GM19351 (cell line): ENCODE measurements around the gene SMIM43.

Experiments
- ATAC-seq: cut with Tn5 transposase; IDR thresholded peaks from one replicate; pipeline ENCODE4 v1.9.1; 2021; ENCODE audit warnings: mild to moderate bottlenecking, moderate library complexity; ENCODE audit not compliant: unreplicated experiment

SMIM43 gene

DNA sequence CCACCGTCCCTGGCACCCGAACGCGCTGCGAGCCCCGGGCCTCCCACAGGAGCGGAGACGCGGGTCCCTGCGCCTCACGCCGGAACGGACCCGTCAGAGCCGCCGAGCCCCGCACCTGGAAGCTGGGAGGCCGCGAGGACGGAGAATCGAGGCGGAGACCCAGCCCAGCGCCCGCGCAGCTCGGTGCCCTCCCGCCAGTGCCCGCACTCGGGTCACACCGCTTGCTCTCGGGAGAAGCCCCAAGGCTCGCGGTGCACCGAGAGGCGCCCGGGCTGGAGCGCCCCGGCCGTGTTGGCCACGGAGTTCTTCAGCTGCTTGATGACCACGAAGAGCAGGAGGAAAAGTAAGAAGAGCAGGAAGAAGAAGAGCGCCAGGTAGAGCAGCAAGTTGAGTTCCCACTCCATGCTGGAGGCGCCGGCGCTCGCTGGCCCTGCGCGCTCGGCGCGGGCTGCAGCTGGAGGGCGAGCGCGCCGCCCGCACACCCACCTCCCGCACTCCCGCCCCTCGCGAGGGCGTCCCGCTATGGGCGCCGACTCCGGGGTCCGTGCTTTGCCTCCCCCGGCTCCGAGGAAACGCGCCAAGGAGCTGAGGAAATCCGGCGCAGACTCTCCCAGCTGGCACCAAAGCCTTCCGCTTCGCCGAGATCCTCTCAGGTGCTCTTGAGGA is at the start of gene SMIM43:
Gene SMIM43 (minus strand): TSS at position 463 of the 666 bp plus-strand sequence. CDS start 59 bp downstream, at position 404.
- no peak for ATAC-seq

DNA sequence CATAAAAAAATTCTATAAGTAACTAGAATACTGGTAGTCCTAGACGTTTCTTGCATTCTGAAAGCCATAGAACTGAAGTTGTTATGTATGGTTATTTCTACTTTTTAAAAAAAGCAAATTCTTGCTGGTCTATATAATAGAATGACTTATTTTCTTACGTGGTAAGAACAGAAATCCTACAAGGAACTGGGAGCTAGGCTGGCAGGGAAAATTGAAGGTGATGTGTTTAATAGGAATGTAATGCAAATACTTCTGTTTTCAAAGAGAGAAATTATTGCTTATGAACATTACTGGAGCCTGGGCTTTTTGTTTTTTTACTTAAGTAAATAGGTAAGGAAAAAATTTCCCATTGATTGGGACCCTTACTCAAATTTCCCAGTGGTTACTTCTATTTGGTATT is 49.8 kb upstream of the SMIM43 start:
- ATAC-seq, result no peak

DNA sequence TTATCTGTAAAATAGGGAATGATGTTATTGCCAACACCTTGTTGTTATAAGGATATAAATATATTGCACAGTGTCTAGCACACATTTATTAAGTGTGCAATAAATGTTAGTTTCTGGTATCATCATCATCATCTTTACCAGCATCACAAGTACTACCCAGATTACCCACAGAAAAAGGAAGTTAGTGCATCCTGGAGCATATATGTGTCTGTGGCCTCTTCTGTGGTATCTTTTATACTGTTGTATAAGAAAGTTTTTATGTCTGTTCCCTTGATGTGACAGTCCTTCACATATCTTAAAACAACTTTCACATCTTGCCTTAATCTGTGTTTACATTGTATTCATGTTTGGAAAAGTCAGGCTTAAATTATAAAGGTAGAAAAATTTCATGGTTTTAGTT is 46.2 kb upstream of the SMIM43 start:
- ATAC-seq, result no peak

DNA sequence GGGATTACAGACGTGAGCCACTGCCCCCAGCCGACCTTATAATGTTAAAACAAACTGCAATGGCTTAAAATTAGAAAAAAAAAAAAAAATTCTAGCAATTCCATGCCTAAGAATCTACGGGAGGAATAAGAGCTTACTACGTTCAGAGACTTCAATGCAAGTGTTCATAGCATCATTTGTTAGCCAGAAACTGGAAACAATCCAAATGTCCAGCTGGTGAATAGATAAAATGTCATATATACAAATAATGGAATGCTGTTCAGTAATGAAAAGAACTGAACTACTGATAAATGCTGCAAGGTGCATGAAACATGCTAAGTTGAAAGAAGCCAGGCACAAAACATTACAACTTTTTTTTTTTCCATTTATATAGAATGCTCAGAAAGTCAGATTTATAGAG is 41.4 kb upstream of the SMIM43 start:
- ATAC-seq, result no peak

DNA sequence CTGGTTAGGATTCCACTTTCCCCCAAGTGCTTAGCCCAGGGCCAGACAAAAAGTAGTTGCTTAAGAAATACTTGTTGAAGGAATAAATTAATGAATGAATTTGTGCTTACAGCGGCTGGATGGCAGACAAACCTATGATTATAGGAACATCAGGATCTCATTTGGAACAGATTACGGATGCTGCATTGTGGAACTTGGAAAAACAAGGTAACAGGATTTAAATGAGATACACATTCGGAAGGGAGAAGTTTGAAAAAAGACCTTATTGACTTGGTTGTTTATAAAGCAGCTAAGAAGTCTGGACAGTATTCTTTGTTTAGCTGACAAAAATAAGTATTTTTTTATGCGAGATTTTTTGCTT is 36.7 kb upstream of the SMIM43 start:
- no peak for ATAC-seq

DNA sequence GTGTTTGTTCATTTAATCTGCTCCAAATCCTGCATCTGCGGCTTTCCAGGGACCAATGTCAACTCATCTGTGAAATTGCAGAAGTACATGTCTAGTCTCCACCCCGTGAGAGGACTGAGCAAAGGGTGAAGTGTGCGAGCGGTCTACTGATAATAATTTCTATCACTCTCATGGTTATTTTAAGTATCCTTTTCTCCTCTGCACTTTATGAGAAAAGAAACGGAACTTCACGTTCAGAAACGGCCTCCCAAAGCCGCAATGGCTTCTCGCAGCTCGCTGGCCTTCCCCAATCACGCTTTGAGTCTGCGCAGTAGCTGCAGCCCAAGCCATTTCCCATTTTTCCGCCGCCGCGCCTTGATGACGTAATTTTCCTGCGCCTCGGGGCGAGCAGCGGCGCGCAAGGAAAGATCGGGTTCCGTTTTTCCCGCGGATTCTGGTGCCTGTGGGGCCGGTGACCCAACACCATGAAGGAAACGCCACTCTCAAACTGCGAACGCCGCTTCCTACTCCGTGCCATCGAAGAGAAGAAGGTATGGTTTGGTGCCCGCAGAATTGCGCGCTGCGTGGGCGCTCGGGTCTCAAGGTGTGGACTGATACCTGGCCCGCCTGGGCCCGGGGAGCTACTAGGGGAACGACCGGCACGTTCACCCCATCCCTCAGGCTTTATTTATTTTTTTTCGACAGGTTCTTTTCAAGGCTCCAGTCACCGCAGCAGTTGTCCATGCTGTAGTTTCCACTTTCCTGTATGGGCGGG is 36.2 kb upstream of the SMIM43 start, which contains the start of gene EXOSC9:
Gene EXOSC9 (plus strand): TSS at position 363 of the 754 bp plus-strand sequence. CDS start 102 bp downstream, at position 465.
- peak; percentile 85 for ATAC-seq

DNA sequence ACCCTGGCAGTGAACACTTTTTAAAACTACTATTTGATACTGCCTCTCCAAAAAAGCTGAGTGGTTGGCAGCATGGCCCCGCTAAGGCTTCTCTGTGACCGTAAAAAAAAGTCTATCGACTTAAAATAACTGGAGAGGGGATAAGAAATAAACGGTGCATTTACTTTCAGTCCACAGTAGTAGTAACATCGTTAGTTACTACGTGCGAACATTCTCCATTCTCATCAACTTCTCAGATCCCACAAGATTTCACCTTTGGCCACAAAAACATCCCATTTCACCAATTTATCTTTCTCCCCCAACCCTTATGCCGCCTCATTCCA is 35.6 kb upstream of the SMIM43 start:
- peak; percentile 17 for ATAC-seq

DNA sequence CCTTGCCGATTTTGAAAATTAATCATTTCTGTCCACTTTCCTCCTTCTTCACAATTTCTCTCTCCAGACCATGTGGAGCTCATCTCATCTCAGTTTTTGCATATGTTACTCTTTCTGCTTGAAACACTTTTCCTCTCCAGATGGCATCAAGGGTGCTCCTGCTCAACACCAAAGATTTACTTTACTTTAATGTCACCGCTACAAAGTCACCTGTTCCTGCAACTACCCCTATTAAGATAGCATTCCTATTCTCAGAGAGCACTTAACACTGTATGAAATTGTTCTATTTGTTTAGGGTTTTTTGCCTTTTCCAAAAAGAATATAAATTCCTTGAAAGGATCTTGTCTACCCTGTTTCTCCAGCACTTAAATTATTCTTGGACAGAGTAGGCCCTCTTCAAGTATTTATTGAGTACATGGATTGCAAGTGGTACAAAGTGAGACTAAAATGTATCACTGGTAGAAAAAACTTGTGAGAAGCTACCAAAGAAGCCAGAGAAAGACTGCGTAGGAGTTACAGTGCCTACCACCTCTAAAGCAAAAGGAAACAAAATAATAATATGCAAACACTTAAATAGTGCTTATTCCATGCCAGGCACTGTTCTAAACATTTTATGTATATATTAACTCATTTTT is 35.0 kb upstream of the SMIM43 start:
- ATAC-seq, result no peak

DNA sequence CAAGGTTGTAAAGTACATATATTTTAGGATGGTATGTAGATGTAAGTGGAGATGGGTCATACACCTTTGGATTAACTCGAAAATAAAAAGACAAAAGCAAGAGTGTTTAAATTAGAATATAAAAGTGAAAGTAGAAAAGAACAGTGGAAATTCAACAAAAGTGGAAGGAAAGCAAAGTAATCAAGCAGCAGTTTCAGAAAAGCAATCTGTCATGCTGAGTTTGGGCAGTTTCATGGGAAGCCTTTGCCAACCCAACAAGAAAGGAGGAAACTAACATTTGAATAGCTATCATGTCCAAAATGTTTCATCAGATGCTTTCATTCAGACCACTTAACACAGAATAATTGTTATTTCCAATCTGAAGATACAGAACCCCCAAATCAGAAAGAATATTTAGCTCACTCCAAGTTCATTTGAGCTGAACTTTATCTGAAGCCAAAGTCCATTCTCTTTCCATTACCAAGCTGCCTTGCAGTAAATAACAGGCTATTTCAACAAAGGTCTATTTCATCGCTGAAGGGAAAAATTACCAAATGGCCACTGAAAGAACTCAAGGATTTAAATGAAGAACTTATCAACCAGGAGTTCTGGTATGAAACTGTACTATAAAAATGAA is 34.4 kb upstream of the SMIM43 start:
- no peak for ATAC-seq

DNA sequence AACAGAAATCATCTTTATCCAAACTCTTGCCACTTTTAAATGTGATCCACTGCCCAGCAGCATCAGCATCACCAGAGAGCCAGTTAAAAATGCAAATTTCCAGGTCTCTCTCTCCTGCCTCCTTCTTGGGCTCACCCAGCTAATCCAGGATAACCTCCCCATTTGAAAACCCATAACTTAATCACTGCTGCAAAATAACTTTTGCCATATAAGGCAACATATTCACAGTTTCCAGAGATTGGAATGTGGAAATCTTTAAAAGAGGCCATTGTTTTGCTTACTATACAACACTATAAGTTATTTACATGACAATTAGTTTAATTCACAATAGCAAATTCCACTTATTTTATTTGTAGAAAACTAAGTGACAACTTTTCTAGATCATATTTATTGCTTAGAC is 31.3 kb upstream of the SMIM43 start:
- no peak for ATAC-seq

DNA sequence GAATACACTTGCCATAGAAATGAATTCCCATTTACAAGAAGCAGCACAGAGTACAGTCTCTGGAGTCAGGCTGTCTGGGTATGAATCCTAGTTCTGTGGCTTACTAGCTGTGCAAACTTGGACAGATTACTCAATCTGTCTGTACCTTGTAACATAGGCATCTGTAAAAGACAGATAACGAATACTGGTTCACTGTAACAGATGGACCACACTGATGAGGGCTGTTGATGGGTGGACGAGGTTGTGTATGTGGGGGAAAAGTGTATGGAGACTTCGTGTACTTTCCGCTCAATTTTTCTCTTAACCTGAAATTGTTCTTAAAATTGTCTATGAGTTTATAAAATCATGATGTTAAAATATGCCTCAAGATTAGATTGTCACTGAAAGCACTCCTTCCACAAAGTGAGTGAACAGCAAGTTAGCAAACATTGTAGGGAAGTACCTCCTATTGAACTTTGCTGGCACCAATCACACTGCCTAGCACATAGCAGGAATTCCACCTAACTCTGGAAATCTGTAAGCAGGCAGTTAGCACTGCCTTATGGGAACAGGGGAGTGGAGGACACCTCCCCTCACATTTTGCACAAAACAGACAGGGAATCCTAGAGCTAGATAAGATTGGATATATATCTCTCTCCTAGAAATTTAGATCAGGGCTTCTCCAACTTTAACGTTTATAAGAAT is 29.7 kb upstream of the SMIM43 start:
- ATAC-seq, result no peak

DNA sequence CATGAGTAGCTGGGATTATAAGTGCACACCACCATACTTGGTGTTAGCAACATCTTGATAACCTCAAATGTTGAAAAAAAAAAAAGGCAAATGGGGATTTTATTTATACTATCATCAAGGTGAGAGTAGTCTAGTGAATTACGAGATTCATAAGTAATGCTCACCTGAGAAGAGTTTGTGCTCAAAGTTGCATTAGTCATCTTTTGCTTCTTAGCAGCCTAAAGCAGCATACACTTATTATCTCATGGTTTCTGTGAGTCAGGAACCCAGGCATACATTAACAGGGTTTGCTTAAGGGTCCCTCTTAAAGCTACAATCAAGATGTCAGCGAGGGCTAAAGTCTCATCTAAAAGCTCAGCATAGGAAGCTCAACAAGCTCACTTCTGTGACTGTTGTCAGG is 28.0 kb upstream of the SMIM43 start:
- ATAC-seq, result no peak

DNA sequence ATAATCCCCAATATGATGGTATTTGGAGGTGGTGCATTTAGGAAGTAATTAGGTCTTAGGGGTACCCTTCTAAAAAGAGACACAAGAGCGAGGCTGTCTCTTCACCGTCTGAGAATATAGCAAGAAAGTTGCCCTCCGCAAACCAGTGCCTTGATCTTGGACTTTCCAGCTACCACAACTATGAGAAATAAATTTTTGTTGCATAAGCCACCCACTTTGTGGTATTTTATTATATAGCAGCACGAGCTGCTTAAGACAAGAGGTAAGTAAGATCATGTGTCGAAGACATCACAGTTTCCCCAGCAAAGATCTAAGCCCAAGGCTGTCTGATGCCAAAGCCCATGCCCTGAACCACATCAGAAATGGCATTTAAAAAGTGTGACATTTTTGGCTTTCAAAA is 26.5 kb upstream of the SMIM43 start:
- no peak for ATAC-seq

DNA sequence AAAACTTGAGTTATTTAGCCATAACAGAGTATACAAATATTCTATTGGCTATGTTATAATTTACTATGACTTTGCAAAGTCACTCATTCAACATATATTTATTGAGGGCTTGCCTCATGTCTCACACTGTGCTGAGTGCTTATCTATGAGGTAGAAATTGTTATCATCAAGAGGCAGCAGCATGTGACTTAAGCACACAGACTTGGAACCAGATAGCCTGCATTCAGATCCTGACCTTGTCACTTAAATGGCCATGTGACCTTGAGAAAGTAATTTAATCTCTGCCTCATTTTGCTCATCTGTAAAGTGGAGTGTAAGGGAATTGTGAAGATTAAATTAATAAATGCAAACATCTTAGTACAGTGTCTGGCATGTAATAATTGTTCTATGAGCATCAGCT is 26.0 kb upstream of the SMIM43 start:
- no peak for ATAC-seq

DNA sequence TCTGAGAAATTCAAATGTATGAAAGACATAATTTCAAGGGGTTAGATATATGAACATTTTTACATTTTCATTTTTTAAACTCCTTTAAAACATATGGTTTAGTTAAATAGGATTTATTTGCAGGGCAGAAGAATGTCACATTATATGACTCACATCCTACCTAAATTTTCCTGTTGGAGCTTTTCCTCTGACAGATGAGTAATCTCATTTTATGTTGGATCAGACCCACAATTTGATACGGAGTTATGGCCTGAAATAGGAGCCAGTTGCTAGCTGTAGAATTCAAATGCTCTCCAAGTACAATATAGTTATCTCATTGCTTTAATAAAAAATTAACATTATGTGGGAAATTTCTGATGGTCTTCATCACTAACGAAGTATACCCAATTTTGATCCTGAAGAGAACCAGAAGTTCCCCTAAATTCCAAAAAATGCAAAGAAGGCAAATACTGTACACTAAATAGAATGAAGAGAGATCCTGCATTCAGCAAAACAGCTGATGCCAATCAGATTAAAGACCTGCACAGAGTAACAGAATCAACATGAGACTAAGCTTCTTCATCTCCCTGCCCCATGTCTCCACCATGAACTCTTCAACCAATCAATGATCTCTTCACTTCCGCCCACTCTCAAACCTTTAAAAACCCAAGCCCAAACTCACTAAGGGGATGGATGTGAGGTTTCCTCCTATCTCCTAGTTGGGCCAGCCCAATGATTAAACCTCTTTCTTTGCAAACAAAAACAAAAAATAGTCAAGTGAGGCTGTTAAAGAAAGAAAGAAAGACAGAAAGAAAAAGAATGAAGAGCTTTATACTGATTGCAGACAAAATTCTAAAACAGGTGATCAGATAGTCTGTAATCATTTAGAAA is 25.2 kb upstream of the SMIM43 start:
- ATAC-seq, result no peak

DNA sequence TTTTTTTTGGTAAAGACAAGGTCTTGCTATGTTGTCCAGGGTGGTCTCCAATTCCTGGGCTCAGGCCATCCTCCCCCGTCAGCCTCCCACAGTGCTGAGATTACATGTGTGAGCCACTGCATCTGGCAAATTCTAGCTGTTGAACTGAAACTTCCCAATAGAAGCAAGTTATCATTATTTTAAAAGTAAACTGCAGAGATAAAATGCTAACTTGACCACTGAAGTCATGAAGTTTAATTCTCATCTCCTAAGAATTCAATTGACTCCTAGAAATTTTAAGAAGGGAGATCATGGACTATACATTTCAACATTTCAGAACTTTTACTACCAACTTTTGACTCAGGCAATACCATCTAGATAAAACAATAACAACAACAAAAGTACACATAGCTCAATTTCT is 24.5 kb upstream of the SMIM43 start:
- peak; percentile 4 for ATAC-seq

DNA sequence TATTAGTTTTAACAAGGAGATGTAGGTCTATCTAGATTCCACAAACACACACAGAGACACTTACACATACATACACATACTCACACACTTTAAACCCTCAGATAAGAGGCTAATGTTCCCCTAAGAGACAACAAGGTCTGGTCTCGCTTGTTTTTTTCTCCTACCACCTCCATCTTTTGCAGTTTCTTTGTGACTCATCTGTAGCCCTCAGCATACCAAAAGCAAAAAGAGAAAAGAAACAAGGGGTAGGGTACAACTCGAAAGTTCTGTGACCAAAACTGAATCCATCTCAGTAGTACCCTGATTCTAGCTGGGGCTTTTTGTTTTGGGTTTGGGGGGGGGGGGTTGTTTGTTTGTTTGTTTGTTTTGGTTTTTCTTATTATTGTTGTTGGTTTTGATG is 23.9 kb upstream of the SMIM43 start:
- ATAC-seq, result peak; percentile 94

DNA sequence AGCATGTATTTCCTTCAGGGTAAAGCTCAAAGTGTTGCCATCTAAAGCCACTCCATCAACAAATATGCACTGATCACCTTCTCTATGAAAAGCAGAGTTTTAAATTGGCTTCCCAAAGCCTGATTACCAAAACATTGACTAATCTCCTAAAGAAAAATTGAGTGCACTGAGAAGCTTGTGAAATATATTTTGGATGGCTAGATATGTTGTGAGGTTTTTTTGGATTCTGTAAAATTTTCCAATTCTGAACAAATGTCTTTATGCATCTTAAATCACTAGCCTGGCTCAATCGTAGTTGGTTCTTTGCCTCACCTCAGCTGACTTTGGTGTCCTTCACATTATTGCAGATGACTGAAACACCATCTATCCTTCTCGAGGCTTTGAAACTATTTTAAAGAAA is 21.3 kb upstream of the SMIM43 start:
- no peak for ATAC-seq

DNA sequence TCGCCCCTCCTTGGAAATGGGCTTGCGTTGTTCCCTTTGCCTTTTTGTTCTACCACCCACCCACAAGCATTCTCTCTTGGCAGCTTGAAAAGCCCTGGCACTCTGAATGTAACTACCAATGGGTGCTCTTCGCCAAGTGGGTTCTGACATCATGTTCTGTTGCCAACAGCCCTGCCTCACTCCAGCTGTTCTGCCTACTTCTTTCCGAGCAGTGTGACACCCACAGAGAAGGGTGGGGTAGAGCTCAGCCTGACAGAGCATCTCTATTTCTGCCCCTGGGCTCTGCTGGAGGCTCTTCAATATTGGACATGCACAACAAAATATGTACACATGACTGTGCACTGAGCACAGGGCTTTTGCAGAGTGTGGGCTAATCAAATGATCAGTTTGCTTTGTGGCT is 20.5 kb upstream of the SMIM43 start:
- ATAC-seq, result no peak

DNA sequence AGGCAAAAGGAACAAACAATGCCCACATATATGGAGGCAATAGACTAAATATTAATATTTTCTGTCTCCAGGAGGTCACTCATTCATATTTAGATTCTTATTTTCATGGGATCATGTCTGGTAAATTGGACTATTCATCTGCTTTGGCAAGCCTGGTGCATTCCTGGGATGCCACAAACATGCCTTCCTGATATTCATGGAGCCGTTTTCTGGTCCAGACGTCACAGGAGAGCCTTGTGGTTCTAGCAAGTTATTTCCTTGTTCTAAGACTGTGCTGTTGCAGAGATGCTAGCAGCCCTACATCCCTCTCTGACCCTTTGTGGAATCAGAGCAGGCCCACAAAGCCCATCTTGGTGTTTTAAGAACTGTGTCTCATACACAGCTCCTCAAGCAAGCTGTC is 20.0 kb upstream of the SMIM43 start:
- no peak for ATAC-seq
